Left colon (tissue), 2 donors: ENCODE measurements around the gene GARIN5A. TPM values are rescaled to one million over a fixed set of nuclear protein-coding genes. Genes with fewer than 3 reads are reported as not detected.

Experiments
- ATAC-seq: fragments of 200-7000 bp; cut with Tn5 transposase; one replicate; pipeline ENCODE4 v1.9.1; 2020; ENCODE audit warnings: mild to moderate bottlenecking, moderate library complexity
- DNase-seq, 2 donors: peaks; one replicate each; pipeline ENCODE4 v3.0.0-alpha.2; 2020
- intact Hi-C, 2 donors: fragments of 100-400 bp; cut with DNase I in 1 of 2; cut with micrococcal nuclease in 1 of 2; formaldehyde crosslinking; loops; one replicate each; pipeline versions ENCODE4 v1.11.2 to v1.14.0; 2022; cut with DNase I, micrococcal nuclease
- long read RNA-seq: library from polyadenylated mRNA; unstranded; transcript quantifications from one replicate; pipeline ENCODE4 v2.0.0, GENCODE V29; 2021
- total RNA-seq, 2 donors: library from RNA; stranded (reverse); fragmentation: NEBNext Ultra II Directional; extraction: Animal tissue kit (Norgen Biotek cat#: 25700); gene quantifications; one replicate each; pipeline ENCODE4 v1.2.1, GENCODE V29; 2021
- donor health status: DM: no; HTN: no; CAD: no.
- donor health status: DM: yes; HTN: yes; CAD: no.

GARIN5A gene
- total RNA-seq: 1 to 10 TPM; 1.5 to 3.1 TPM
- long read RNA-seq, partial matches to known transcripts: 1 of 1 reads
- long read RNA-seq, other reads (novel, unspliced or antisense): 0 of 1 reads

DNA sequence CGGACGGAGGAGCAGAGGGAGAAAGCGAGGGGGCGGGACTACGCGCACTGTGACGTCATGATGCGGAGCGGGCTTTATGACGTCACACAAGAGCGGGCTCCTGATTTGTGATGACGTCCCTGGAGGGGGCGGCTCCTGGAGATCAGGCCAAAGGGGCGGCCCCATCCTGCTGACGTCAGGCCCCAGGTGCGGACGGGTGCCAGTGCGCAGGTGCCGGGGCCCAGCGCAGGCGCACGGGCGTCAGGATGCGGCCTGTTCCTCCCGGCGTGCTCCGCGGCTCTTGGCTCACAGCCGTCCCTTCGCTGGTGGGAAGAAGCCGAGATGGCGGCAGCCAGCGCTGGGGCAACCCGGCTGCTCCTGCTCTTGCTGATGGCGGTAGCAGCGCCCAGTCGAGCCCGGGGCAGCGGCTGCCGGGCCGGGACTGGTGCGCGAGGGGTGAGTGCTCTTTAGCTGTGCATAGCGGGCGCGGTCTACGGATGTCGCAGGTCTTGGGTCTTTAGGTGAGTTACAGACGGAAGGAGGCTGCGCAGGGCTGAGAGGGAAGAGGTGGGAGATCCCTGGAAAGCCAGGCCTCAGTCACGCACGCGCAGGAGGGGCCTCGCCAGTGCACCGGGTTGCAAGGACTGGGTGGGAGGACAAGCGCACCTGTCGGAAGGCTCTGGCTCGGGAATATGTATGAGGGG, at the start of gene GARIN5A, which contains the start of gene EMC10:
TSS of gene GARIN5A (minus strand) at position 625 of the 683 bp plus-strand sequence. CDS start at position 165, 460 bp downstream.
TSS of gene EMC10 (plus strand) at position 284 of the 683 bp plus-strand sequence. CDS start at position 322, 38 bp downstream.
- intact Hi-C loops: no loop called here
- ATAC-seq: peak; percentile 95
- peak; percentile 92 to 94 for DNase-seq

DNA sequence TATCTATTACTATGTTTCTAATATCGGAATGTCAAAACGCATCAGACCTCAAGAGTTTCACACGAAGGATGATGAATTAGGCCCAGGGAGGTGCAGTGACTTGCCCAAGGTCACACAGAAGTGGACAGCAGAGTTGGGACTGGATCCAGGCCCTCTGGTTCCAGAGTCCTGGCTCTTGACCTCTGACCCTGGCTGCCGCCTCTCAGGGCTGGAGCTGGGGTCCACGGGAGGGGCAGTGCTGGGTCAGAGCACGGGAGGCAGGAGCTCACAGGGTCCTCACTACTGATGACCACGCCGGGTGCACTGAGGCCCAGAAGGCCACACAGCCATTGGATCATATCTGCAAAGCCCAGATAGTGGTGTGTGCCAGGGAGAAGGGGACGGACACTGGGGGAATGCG, 46.2 kb upstream of the GARIN5A start:
- intact Hi-C loops: no loop called here
- DNase-seq (no peak), ATAC-seq (no peak)

DNA sequence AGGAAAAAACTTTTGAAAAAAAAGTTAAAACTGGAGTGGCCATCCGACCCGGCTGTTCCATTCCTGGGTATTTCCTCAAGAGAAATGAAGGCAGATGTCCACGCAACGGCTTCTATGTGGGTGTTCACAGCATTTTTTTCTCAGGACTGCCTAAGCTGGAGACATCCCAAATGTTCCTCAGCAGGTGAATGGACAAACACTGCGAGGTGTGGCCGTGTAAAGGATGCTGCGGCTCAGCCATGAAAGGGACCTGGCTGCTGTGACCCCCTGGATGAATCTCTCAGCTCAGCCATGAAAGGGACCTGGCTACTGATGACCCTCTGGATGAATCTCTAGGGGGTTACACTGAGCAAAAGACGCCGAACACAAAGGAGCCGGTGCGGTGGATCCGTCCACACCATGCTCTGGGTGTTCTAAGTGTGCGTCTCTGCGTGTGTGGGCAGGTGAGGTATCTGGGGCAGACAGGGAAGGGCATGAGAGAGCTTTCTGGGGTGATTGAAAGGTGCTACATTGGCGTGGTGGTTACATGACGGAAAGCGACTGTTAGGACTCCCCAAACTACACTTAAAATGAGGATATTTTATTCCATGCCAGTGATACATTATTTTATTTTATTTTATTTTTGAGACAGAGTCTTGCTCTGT, 44.3 kb upstream of the GARIN5A start:
- ATAC-seq: no peak
- DNase-seq: no peak

DNA sequence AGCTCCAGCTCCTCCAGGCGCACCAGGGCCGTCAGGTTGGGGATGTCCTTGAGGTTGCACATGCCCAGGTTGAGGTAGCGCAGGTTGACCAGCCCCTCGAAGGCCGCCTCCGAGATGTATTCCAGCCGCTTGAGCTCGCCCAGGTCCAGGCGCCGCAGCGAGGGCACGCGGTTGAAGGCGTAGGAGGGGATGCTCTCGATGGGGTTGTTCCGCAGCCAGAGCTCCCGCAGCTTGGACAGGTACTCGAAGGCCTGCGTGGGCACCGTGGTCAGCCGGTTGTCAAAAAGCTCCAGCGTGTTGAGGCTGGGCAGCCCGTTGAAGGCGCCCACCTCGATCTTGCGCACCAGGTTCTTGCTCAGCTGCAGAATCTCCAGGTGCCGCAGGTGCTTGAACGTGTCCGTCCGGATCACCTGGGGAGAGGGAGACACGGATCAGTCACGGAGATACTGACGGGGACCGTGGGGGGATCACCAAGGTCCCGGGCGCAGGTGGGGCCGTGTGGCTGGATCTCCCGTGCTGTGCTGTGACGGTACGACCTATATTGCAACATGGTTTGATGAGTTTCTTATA, 42.4 kb upstream of the GARIN5A start:
- DNase-seq: no peak
- intact Hi-C loops: no loop called here
- ATAC-seq: no peak

More for the DNA sequence above, 44.3 kb upstream of the GARIN5A start:
- intact Hi-C loops: no loop called here

DNA sequence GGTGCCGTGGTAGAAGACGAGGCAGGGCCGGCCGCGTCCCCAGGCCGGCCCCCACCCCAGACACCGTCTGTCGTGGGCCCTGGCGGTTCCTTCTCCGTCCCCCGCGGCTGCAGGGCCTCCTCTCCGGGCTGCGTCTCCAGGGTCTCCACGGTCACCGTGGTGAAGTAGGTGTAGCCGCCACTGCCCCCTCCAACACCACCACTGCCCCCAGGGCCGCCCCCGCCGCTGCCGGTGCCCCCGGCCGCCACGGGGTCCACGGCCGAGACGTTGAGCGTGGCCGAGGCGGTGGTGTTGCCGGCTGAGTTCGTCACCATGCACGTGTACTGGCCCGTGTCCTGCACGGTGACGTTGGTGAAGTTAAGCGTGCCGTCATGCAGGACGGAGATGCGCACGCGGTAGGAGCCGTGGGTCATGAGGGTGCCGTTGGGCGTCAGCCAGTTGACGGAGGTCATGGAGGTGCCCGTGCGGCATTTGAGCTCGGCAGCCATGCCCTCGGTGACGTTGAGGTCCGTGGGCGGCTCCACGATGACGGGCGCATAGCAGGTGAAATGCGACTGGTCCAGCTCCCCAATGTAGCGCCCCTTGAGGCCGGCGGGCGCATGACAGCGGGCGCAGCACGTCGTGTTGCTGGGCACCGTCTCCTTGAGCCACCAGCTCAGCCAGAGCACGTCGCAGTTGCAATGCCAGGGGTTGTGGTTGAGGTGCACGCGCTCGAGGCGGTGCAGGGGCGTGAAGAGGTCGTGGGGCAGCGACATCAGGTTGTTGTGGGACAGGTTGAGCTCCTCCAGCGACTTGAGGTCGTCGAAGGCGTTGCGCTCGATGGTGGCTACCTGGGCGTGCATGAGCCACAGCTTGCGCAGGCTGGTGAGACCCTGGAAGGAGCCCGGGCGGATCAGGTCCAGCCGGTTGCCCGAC, 41.7 kb upstream of the GARIN5A start:
- intact Hi-C loops: no loop called here
- no peak for ATAC-seq
- DNase-seq: no peak

DNA sequence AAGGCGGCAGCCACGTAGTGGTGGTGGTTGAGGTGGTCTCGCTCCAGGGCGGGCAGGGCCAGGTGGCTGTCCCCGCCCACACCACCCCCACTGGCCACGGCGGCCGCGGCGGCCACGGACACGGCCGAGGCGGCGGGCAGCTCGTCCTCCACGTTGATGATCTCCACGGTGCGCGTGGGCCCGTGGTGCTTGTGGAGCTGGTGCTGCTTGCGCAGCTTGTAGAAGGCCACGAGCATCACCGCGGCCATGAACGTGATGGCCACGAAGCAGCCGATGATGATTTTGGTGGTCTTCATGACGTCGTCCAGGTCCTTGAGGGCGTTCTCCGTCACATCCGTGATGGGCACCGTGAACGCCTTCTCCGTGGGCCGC, 41.0 kb upstream of the GARIN5A start:
- intact Hi-C loops: no loop called here
- ATAC-seq: no peak

DNA sequence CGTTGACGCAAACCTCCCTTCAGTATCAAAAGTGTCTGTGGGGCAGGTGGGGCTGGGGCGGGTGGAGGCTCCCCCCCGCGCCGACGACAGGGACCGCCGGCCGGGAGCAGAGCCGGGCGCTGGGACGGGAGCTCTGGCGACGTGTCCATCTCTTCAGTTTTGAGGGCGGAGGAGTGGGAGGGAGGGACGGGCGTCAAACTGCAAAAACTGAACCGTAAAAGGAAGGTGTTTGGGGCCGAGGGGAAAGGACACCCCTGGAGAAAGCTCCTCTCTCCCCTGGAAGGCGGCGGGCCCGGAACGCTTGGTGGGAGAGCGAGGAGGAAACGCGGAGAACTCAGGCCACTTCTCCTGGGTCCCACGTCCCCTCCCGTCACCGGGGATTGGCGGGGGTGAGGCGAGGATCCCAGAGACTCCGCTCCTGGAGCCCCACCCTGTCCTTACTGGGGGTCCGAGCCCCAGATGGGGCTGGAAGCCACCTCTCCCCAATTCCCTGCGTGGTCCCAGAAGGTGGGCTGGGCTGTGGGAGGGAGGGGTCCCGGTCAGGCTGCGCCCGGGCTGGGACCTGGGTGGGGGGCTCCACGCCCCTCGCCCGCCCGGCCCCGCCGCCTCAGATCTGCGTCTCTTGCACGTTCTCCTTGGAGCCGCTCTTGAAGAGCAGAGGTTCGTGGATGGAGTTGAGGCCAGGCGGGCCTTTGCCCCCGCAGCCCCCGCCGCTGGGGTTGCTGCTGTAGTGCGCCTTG, 40.5 kb upstream of the GARIN5A start:
- DNase-seq (no peak), ATAC-seq (no peak)

More for the DNA sequence above, 41.0 kb upstream of the GARIN5A start:
- DNase-seq: no peak

DNA sequence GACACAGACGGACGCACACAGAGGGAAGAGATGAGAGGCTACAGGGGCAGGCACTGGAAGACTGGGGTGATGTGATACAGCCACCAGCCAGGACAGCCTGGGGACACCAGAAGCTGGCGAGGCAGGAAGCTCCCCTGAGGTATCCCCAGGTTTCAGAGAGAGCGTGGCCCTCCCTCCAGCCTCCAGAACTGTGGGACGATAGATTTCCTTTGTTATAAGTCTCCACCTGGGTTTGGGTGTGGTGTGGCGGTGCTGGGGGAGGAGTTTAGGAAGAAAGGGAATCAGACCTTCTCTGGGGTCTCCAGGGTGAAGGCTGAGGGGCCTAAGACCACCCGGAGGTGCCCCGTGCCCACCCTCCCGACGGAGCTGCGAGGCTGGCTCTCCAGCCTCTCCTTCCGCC, 39.8 kb upstream of the GARIN5A start:
- no peak for DNase-seq
- intact Hi-C loops: no loop called here
- ATAC-seq: no peak

More for the DNA sequence above, 40.5 kb upstream of the GARIN5A start:
- intact Hi-C loops: no loop called here

DNA sequence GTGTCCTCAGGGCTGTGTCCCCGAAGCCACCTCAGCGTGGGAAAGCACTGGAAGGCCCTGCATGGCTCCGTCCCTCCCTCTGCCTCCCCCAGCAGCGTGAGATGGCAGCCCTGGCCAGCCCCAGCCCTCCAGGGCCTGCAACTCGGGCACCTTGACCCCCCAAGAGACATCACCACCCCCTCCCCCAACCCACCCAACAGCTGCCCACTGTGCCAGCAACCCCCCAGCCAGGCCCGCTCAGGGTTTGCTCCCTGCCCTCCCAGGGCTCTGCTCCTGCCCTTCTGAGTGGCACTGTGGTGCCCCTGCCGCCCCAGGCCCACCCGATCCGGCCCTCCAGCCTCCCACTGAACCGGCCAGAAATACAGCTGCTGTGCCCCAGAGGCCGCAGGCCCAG, 38.5 kb upstream of the GARIN5A start:
- DNase-seq (no peak), ATAC-seq (no peak)
- intact Hi-C loops: no loop called here

DNA sequence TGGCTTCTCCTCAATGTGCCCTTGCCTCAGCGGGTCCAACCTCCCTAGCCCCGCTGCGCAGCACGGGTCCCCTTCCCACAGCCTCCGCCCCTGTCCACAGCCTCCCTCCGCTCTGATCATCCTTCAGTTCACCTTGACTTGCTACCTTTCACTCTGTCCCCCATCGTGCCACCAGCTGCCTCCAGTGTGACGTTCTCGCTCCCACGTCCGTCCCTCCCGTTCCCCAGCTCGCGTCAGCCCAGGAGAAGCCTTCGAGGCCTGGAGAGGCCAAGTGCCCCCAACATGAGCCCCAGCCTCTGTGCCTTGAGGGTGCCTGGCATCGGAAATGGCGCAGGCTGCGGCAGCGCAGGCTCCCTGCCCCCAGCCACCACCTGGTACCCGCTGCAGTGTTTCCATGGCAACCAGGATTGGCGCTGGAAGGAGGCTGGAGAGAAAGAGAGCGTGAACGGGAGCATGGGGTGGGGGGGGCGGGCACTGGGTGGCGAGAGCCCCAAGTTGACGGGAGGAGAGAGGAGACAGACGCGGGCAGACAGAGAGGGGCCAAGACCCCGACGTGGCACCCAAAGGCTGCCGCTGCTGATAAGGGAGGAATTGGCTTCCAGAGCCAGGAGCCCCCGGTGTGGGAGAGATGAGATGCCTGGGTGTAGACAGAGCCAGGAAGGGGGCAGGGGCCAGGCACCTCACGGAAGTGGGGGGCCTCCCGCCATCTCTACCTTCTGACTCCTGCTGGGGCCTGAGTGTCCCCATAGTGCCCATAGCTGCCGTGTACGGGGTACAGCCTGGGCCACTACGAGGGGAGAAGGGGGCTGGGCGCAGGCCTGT, 37.9 kb upstream of the GARIN5A start:
- intact Hi-C loops: no loop called here
- no peak for ATAC-seq
- DNase-seq: no peak

DNA sequence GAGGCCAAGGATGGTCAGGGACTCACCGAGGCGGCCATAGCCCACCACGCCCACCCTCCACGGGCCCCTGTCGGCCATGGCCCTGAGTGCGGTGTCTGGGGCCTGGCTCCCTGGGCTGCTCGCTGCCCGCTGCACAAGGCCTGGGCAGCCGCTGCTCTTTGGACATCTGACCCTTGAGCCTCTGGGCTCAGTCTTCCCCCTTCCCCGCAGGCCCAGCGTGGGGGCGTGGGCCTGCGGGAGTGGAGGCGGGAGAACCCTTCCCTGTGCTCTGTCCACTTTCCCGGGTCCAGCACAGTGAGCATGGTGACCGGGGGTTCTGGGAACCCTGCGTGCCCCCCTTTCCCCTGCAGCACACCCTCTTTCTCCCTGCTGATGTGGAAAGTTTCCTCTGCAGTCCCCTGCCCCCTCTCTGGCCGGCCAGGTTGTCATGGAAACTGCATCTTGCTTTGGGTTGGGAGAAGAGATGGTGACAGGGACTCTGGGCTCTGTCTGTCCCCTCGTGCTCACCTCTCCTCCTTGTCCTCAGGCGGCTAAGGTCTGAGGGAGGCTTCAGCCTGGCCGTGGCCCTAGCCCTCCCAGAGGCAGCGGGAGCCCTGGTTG, 37.2 kb upstream of the GARIN5A start, which contains the start of gene ASPDH:
TSS of gene ASPDH (minus strand) at position 168 of the 600 bp plus-strand sequence. CDS start at position 78, 90 bp downstream.
- no peak for ATAC-seq
- DNase-seq: no peak
- intact Hi-C loops: no loop called here

DNA sequence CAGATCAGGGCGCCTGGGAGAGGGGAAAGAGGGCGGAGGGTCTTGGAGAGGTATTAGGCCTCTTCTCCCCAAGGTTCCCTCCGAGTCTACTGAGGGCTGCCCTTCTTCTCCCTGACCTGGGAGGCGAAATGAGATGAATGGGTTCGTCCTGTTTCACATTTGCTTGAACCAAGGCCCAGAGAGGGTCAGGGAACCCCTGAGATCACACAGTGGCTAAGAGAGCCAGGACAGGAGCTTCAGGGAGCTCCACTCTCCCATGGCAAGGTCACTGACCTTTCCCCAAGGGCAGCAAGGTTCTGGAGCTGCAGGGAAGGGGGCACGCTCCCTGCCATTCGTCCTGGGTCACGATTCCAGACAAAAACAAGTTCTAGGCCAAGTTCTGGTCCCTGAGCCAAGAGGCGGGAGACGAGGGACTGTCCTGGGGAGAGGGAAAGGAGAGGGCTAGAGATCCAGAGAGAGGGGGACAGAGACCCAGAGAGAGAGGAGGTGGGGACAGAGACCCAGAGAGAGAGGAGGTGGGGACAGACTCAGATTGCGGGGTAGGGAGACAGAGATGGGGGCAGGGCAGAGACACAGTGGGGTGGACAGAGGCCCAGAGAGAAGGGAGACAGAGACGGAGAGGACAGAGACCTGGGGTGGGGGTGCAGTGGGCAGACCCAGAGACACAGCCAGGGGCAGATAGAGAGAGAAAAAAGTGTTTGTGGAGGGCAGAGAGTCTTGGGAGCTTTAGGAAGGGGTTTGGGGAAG, 36.5 kb upstream of the GARIN5A start:
- no peak for ATAC-seq
- intact Hi-C loops: no loop called here
- DNase-seq: no peak

DNA sequence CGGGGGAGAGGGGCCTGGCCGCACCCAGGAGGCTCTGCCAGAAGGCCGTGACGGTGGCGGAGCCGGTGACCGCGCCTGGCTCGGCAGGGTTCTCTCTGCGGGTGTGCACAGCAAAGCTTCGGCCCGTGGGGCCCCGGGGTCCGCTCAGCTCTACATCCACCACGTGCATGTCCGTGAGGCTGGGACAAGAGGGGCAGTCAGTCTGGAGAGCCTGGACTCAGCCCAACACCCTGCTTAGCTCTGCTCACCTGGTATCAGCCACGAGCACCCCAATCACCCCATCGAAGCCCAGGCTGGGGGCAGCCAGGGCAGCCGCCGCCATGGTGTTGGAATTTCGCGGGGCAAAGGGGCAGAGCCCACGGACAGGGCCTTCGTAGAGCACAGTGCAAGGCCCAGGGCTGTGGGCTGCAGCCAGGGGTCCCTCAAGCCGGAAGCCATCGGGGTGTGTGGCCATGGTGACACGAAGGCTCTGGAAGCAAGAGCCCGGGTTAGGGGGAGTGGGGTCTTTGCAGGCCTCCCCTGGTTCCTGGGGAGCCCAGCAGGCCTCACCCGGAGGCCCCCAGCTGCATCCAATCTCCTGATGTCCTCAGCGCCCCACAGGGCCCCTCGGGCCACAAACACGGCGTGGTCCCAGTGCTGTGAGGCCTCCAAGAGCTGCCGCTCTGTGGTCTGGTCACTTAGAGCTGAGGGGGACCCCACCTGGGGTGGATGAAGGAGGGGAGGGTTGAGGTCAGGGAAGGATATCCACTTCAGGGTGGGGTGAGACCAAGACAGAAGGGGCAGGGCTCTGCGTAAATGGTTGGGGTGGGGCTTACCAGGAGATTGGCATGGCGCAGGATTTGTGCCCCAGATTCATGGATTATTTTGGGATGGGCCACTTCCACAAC, 35.7 kb upstream of the GARIN5A start:
- DNase-seq: peak in 1 of 2 donors; percentile 38
- intact Hi-C loops: no loop called here
- ATAC-seq: no peak

DNA sequence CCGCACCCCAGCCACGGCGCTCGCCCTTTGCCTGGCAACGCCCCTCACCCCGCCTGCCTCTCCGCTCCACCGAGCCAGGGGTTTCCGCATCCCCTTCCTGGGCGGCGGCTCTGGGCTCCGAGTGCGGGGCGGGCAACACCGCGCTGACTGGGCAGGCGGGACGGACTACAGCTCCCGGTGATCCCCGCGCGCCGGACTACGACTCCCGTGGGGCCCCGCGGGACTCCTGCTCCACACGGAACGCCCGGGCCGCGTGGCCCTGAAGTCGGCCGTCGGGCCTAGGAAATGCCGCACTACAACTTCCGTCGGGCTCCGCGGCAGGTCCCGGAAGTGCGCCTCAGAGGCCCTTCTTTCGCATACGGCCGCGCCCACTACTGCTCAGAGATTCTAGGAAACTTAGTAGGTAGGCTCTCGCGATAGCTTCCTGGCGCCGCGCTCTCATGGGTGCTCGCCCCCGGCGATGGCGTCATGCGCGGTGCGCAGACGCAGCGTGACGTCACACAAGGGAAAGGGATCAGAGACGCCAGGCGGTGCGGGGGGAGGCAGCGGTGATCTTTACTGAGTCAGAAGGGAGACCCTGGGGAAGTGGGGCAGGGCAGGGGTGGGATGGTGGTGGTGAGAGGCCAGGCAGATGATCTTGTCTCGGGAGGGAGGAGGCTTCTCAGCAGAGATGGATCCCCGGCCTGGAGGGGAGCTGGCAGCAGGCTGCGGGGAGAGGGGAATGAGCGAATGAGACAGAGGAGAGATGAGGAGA, 34.6 kb upstream of the GARIN5A start, which contains the start of gene JOSD2:
TSS of gene JOSD2 (minus strand) at position 123 of the 754 bp plus-strand sequence. CDS start 760 bp downstream, outside the sequence.
- DNase-seq: peak; percentile 99
- intact Hi-C loops: no loop called here
- ATAC-seq: peak; percentile 88

DNA sequence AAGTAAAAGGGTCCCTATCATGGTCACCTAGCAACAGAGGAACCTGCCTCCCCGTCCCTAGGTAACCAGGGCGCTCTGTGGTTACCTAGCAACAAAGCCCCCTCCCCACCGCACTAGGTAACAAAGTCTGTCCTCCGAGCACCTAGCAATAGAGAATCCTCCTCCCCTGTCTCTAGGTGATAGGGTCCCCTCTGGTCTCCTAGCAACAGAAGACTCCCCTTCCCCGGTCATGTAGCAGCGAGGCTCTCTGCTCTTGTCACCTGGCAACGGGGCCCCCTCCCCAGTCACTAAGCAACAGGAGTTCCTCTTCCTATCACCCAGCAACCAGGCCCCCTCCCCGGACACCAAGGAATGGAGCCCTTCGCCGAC, 34.0 kb upstream of the GARIN5A start:
- intact Hi-C loops: no loop called here
- DNase-seq (no peak), ATAC-seq (no peak)
